Type B pancreatic cell (in vitro differentiated cells): ENCODE data around the gene STPG4. TPM values are rescaled to one million over a fixed set of nuclear protein-coding genes. Genes with fewer than 3 reads are reported as not detected.
A peak's percentile ranks its signal among the peaks of the same experiment; 100 is the strongest.

Experiments used
- DNase-seq: peaks from one replicate; pipeline ENCODE4 v3.0.0; 2021; ENCODE audit warnings: mixed read lengths; ENCODE audit not compliant: unreplicated experiment; ENCODE audit errors: extremely low spot score
- H3K27ac Mint-ChIP-seq: 2 replicates; pipeline ENCODE4 v1.8.0; 2021; ENCODE audit warnings: mild to moderate bottlenecking, mixed read lengths
- H3K27me3 Mint-ChIP-seq: 2 replicates; pipeline ENCODE4 v1.8.0; 2021; ENCODE audit warnings: mixed read lengths
- H3K36me3 Mint-ChIP-seq: 2 replicates; pipeline ENCODE4 v1.8.0; 2021; ENCODE audit warnings: mixed read lengths
- H3K4me1 Mint-ChIP-seq: one replicate; pipeline ENCODE4 v1.8.0; 2021; ENCODE audit warnings: mixed read lengths; ENCODE audit not compliant: unreplicated experiment
- H3K4me3 Mint-ChIP-seq: 2 replicates; pipeline ENCODE4 v1.8.0; 2021; ENCODE audit warnings: mild to moderate bottlenecking, mixed read lengths
- H3K9me3 Mint-ChIP-seq: 2 replicates; pipeline ENCODE4 v1.8.0; 2021; ENCODE audit warnings: mixed read lengths
- total RNA-seq: library from RNA; stranded (reverse); gene quantifications from 2 replicates; pipeline ENCODE4 v1.2.1, GENCODE V29; 2021; ENCODE audit warnings: low replicate concordance
- TF ChIP-seq, protein P1 (sequence below): fragments of 200-600 bp; sonication (generic); conservative IDR thresholded peaks from 2 replicates; pipeline ENCODE4 v1.5.0; 2021; ENCODE audit warnings: antibody characterized with exemption, mild to moderate bottlenecking

Gene STPG4
- total RNA-seq, 1 donor from 2014 or later, result 0.36 TPM

GRCh38 chr2:47049502-47049901 is 105.6 kb downstream of the STPG4 start:
- Mint-ChIP-seq H3K9me3 (no peaks in the 10 kb centered on the region), H3K36me3 (peaks cover 6% of the 10 kb centered on the region), H3K4me1 (peaks cover 1% of the 10 kb centered on the region), H3K27ac (no peak overlapping the region), H3K27me3 (no peaks in the 10 kb centered on the region), H3K4me3 (no peak overlapping the region)
- TF ChIP-seq, protein P1, sequence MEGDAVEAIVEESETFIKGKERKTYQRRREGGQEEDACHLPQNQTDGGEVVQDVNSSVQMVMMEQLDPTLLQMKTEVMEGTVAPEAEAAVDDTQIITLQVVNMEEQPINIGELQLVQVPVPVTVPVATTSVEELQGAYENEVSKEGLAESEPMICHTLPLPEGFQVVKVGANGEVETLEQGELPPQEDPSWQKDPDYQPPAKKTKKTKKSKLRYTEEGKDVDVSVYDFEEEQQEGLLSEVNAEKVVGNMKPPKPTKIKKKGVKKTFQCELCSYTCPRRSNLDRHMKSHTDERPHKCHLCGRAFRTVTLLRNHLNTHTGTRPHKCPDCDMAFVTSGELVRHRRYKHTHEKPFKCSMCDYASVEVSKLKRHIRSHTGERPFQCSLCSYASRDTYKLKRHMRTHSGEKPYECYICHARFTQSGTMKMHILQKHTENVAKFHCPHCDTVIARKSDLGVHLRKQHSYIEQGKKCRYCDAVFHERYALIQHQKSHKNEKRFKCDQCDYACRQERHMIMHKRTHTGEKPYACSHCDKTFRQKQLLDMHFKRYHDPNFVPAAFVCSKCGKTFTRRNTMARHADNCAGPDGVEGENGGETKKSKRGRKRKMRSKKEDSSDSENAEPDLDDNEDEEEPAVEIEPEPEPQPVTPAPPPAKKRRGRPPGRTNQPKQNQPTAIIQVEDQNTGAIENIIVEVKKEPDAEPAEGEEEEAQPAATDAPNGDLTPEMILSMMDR, result no peak
- no peak for DNase-seq

DNA sequence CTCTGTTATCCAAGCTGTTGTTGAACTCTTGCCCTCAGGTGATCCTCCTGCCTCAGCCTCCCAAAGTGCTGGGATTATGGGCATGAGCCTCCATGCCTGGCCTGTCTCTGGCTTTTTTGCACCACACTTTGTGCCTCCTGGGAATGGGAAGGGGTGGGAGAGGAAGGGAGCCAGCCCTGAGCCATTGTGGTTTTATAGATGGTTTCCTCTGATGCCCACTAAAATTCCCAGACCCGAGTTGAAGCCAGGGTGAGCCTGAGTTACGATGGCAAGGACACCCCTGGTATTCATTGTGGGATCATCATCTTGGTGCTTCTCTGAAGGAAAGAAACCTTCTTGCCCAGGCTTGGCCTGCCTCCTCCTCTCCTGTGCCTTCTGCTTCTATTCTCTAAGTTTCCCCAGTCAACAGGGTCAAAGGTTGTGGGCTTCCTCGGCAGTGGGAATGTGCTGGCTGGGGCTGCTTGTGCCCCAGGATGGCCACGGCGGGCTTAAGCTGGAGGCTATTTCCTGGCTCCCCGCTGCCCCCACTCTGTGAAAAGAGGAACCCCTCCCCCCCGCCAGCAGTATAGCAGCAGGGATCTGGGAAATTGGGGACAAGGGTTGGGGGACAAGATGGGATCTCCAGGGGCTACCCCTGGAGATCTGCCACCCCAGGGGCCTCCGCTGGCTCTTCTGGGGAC is 106.2 kb downstream of the STPG4 start:
- no peak overlapping the region for H3K4me3 Mint-ChIP-seq
- DNase-seq, result no peak

GRCh38 chr2:47046271-47046670 is 108.8 kb downstream of the STPG4 start:
- no peak for DNase-seq
- TF ChIP-seq, protein P1, result no peak
- Mint-ChIP-seq H3K36me3 (no peaks in the 10 kb centered on the region), H3K4me3 (no peak overlapping the region), H3K9me3 (no peaks in the 10 kb centered on the region), H3K4me1 (peaks cover 31% of the 10 kb centered on the region), H3K27ac (no peak overlapping the region), H3K27me3 (no peaks in the 10 kb centered on the region)

More for the DNA sequence above, 106.2 kb downstream of the STPG4 start:
- Mint-ChIP-seq H3K27ac (no peak overlapping the region), H3K36me3 (peaks cover 2% of the 10 kb centered on the region), H3K27me3 (no peaks in the 10 kb centered on the region), H3K4me1 (peaks cover 7% of the 10 kb centered on the region), H3K9me3 (no peaks in the 10 kb centered on the region)
- TF ChIP-seq, protein P1, result no peak

- no peak for DNase-seq
- Mint-ChIP-seq H3K36me3 (peaks cover 3% of the 10 kb centered on the region), H3K9me3 (no peaks in the 10 kb centered on the region), H3K4me3 (peak overlapping the region; percentile 58), H3K27ac (peak overlapping the region; percentile 83), H3K4me1 (peaks cover 47% of the 10 kb centered on the region), H3K27me3 (no peaks in the 10 kb centered on the region)
- TF ChIP-seq, protein P1, result no peak
Measured at GRCh38 chr2:47043891-47044239, 111.2 kb downstream of the STPG4 start.

GRCh38 chr2:47043142-47043890 is 111.8 kb downstream of the STPG4 start:
- Mint-ChIP-seq H3K27me3 (no peaks in the 10 kb centered on the region), H3K9me3 (no peaks in the 10 kb centered on the region), H3K4me3 (peak overlapping the region; percentile 58), H3K4me1 (peaks cover 50% of the 10 kb centered on the region), H3K27ac (peak overlapping the region; percentile 83), H3K36me3 (peaks cover 6% of the 10 kb centered on the region)
- no peak for DNase-seq
- TF ChIP-seq, protein P1, result no peak
